IPS-20b (cell line): Measurements from ENCODE around the gene HLCS.

Experiments used
- H3K27ac ChIP-seq: one replicate; pipeline ENCODE4 v1.5.1; 2013; ENCODE audit warnings: low read length
- H3K27me3 ChIP-seq: 2 replicates; pipeline ENCODE4 v1.6.1; 2013; ENCODE audit warnings: mild to moderate bottlenecking, low read length, inconsistent platforms; ENCODE audit not compliant: insufficient read depth
- H3K36me3 ChIP-seq: 2 replicates; pipeline ENCODE4 v1.6.1; 2013; ENCODE audit warnings: low read depth, mild to moderate bottlenecking, inconsistent platforms, low read length, moderate library complexity; ENCODE audit not compliant: insufficient read depth
- H3K4me1 ChIP-seq: 2 replicates; pipeline ENCODE4 v1.6.1; 2013; ENCODE audit warnings: mild to moderate bottlenecking, control low read depth, inconsistent platforms, low read length, moderate library complexity; ENCODE audit not compliant: insufficient read depth
- H3K4me3 ChIP-seq: 2 replicates; pipeline ENCODE4 v1.5.1; 2013; ENCODE audit warnings: mild to moderate bottlenecking, low read length, inconsistent platforms
- H3K9ac ChIP-seq: 2 replicates; pipeline ENCODE4 v1.6.1; 2013; ENCODE audit warnings: low read depth, mild to moderate bottlenecking, inconsistent platforms, low read length, moderate library complexity
- H3K9me3 ChIP-seq: 2 replicates; pipeline ENCODE4 v1.6.1; 2013; ENCODE audit warnings: mild to moderate bottlenecking, low read depth, low read length, inconsistent platforms; ENCODE audit not compliant: insufficient read depth

Gene HLCS

DNA sequence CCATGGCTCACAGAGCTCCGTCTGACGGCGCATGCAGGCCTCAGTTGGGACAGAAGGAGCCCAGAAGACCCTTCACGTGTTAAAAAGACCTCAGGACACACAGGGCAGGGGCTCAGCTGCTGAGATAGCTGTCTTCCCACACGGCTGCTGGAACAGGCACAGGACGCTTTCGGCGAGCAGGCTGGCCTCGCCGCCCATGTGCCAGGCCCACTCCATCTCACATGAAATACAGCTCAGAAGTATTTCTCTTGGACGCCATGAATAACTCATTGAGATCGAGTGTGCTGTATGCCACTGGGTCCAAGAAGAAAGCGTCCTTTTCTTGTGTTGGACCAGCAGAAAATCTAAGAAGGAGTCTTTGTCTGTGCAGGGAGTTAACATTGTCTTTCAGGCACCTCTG lies 198.0 kb downstream of the HLCS start:
- Histone ChIP-seq H3K27me3 (no peaks in the 10 kb centered on the region), H3K4me3 (no peak overlapping the region), H3K9ac (no peak overlapping the region), H3K9me3 (no peaks in the 10 kb centered on the region), H3K36me3 (no peaks in the 10 kb centered on the region), H3K4me1 (no peaks in the 10 kb centered on the region), H3K27ac (no peak overlapping the region)

DNA sequence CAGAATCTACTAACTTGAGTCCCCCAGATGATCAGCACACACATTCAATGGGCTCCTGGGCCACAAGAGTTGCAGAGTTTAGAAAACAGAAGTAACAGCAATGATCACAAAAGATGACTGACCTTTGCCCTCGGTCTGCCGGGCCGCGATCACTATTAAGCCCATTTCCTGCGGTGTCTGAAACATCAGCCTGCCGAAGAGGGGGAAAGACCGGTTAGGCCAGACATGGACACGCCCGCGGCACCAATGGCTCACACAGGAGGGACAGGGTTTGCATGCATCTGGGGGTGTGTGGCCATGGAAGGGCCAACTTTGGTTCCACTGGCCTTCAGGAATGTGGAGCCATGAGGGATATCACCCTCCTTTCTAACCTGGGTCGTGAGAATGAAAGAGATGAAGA lies 199.4 kb downstream of the HLCS start:
- Histone ChIP-seq H3K36me3 (no peaks in the 10 kb centered on the region), H3K4me3 (no peak overlapping the region), H3K9me3 (no peaks in the 10 kb centered on the region), H3K27ac (no peak overlapping the region), H3K4me1 (no peaks in the 10 kb centered on the region), H3K9ac (no peak overlapping the region), H3K27me3 (no peaks in the 10 kb centered on the region)

DNA sequence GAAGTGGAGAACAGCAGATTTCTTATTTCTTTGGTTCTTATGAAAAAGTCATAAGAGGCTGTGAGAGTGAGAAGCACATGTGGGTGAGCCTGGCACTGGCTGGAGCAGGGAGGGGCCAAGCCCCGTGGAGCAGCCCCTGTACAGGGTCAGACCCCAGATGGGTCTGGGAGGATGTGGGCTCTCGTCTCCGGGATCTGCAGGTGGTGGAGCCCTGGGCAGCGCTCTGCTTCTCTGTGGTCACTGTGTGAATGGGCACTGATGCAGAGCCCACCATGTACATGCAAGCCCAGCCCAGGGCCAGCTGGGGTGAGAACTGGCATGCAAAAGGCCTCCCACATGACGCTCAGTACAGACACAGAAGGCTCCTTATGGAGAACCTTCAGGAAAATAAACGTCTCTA lies 200.0 kb downstream of the HLCS start:
- H3K4me3 ChIP-seq, result no peak overlapping the region
- no peaks in the 10 kb centered on the region for H3K36me3 ChIP-seq
- no peaks in the 10 kb centered on the region for H3K27me3 ChIP-seq
- no peaks in the 10 kb centered on the region for H3K9me3 ChIP-seq
- H3K27ac ChIP-seq, result no peak overlapping the region
- no peak overlapping the region for H3K9ac ChIP-seq
- no peaks in the 10 kb centered on the region for H3K4me1 ChIP-seq

DNA sequence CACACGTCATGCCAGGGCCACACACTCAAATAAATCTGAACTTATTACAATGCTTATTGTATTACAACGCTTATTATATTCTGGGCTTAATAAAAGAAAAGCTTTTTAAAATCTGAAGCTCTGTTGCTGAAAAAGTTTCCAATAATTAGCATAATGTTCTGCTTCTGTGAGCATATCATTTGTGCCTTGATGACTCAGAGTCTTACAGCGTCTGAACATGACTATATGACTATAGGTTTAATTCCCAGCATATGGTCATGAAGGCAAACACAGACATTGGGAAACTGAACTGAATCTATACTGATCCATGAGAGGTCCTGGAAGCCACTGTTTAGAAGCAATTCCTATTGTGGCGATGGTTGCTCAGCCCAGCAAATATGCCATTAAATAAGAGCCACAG lies 201.2 kb downstream of the HLCS start:
- H3K36me3 ChIP-seq, result no peaks in the 10 kb centered on the region
- H3K9ac ChIP-seq, result no peak overlapping the region
- no peak overlapping the region for H3K27ac ChIP-seq
- H3K9me3 ChIP-seq, result no peaks in the 10 kb centered on the region
- no peaks in the 10 kb centered on the region for H3K27me3 ChIP-seq
- H3K4me1 ChIP-seq, result no peaks in the 10 kb centered on the region
- no peak overlapping the region for H3K4me3 ChIP-seq

DNA sequence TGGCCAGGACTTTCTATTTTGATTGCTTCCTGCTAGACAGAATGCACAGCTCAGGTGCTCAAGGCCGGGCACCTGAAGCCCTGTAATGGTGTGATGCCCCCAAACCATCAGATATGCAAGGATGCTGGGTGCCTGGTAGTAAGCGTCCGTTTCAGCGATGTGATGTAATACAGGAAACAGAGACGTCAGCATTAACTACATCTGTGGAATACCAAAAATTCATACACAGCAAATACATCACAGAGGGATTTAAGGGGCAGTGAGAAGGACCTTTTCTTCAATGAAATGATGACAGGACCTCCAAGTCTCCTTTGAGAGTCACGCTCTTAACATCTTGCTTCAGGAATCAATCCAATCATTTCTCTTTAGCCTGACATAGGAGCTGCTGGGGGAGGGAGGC lies 203.2 kb downstream of the HLCS start:
- Histone ChIP-seq H3K4me1 (no peaks in the 10 kb centered on the region), H3K27me3 (no peaks in the 10 kb centered on the region), H3K9me3 (no peaks in the 10 kb centered on the region), H3K9ac (no peak overlapping the region), H3K36me3 (no peaks in the 10 kb centered on the region), H3K4me3 (no peak overlapping the region), H3K27ac (no peak overlapping the region)

DNA sequence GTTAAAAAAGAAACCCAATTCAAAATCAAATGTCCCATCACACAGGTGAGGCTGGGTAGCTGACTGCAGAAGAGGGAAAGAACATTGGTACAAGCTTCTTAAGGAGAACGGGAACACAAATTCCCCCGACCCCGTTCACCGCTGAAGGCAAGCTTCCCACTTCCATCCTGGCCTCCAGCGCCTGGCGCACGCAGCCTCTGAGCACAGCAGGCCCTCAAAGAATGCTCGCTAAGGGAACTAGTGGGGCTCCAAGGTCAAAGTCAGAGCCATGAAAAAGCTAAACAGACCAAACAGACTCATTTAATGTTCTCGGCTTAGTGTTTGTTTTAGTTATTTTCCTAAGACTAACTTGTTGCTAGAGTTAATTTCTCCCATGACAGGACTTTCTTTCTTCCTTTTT lies 203.8 kb downstream of the HLCS start:
- H3K27me3 ChIP-seq, result no peaks in the 10 kb centered on the region
- H3K9me3 ChIP-seq, result no peaks in the 10 kb centered on the region
- no peaks in the 10 kb centered on the region for H3K4me1 ChIP-seq
- no peak overlapping the region for H3K27ac ChIP-seq
- no peak overlapping the region for H3K4me3 ChIP-seq
- H3K9ac ChIP-seq, result no peak overlapping the region
- H3K36me3 ChIP-seq, result no peaks in the 10 kb centered on the region

DNA sequence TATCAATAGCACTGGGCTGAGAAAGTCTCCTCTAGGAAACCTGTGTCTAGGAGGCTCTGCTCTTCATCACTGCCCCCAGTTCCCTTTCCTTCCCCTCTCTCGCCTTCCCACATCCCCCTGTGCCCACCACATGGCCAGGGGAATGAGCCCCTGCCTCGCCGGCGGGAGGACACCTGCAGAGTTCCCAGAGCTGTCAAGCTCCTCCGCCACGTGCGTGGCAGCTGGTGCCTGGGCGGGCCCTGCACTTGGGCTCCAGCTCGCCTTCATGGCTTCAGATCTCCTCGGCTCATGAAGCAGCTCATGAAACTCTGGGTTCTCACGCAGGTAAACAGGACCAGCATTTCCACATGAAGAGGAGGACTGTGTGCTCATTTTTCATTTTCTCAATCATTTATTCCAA lies 204.8 kb downstream of the HLCS start:
- Histone ChIP-seq H3K9ac (no peak overlapping the region), H3K36me3 (no peaks in the 10 kb centered on the region), H3K4me1 (no peaks in the 10 kb centered on the region), H3K27ac (no peak overlapping the region), H3K27me3 (no peaks in the 10 kb centered on the region), H3K9me3 (no peaks in the 10 kb centered on the region), H3K4me3 (no peak overlapping the region)

DNA sequence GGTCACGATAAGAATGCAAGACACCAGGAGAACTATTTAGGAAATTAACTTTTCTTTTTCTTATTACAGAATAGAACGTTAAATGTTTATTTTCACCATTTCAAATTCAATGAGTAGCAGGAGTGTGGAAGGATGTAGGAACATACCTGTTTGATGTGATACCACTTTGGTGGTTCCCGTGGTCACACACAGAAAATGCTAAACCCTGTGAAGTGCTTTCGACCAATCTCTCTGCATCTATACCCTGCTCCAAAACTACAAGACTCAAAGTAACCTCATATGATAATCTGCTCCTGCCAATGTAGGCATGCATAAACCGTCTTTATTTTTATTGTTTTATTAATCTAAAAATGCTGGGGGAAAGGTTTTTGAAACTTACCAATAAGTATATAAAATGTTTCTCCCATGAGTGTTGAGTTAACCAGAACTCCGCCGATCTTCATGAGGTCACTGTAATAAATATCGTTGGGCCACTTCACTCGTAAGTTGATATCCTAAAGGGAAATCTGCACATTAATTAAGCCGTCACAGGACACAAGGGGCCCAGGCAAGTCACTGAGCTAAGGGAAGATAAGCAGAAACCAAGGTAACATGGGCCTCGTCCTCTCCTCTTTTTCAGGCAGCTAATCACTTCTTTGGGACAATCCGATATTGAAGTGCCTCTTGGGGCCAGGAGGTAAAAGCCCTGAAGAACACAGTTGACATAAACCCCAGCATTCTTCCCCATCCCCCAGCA lies 207.0 kb downstream of the HLCS start:
- no peaks in the 10 kb centered on the region for H3K9me3 ChIP-seq
- H3K27ac ChIP-seq, result no peak overlapping the region

DNA sequence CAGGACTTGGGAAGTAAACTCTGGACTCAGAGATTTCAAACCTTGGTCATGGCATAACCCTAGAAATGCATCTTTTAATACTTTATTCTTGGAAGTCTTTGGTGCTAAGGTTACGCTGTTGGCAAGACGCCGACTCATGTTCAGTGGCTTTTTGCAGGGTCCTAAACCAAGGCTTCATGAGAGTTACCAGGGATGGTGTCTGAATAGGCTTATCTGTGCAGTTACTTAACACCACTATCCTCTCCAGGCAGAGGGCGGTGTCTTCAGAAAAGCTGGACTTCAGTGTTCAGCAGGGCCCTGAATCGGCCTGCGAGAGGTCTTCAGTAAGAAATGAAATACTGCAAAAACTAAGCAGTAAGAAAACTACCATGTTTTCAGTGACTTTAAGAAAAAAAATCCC lies 209.3 kb downstream of the HLCS start:
- no peaks in the 10 kb centered on the region for H3K9me3 ChIP-seq
- H3K27ac ChIP-seq, result no peak overlapping the region
- no peak overlapping the region for H3K9ac ChIP-seq
- H3K27me3 ChIP-seq, result no peaks in the 10 kb centered on the region
- peaks cover 6% of the 10 kb centered on the region; the same call in 1 of the 2 replicates for H3K4me1 ChIP-seq
- no peaks in the 10 kb centered on the region for H3K36me3 ChIP-seq
- no peak overlapping the region for H3K4me3 ChIP-seq

More for the DNA sequence above, 207.0 kb downstream of the HLCS start:
- Histone ChIP-seq H3K27me3 (no peaks in the 10 kb centered on the region), H3K4me3 (no peak overlapping the region), H3K36me3 (no peaks in the 10 kb centered on the region), H3K9ac (no peak overlapping the region), H3K4me1 (no peaks in the 10 kb centered on the region)

DNA sequence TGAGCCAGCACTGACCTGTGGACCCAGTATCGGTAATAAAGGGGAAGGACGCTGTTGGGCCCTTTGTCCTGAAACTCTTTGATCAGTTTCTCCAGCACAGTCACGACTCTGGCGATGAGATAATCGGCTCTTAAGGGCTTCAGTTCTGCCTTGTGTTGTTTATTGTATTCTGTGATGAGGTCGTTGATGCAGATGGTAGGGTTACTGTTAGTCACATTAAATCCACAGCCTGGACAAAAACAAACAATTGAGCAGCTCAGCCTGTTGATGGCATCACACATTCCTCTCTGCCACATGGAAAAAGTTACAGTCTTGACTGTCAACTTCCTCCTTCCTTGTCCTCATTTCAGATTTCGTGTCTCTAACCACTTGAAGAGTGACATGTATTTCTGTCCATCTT lies 209.9 kb downstream of the HLCS start:
- no peak overlapping the region for H3K9ac ChIP-seq
- H3K27me3 ChIP-seq, result no peaks in the 10 kb centered on the region; the same call in 1 of the 2 replicates
- no peaks in the 10 kb centered on the region for H3K9me3 ChIP-seq
- no peaks in the 10 kb centered on the region for H3K36me3 ChIP-seq
- no peak overlapping the region for H3K27ac ChIP-seq
- peaks cover 13% of the 10 kb centered on the region for H3K4me1 ChIP-seq
- H3K4me3 ChIP-seq, result no peak overlapping the region

DNA sequence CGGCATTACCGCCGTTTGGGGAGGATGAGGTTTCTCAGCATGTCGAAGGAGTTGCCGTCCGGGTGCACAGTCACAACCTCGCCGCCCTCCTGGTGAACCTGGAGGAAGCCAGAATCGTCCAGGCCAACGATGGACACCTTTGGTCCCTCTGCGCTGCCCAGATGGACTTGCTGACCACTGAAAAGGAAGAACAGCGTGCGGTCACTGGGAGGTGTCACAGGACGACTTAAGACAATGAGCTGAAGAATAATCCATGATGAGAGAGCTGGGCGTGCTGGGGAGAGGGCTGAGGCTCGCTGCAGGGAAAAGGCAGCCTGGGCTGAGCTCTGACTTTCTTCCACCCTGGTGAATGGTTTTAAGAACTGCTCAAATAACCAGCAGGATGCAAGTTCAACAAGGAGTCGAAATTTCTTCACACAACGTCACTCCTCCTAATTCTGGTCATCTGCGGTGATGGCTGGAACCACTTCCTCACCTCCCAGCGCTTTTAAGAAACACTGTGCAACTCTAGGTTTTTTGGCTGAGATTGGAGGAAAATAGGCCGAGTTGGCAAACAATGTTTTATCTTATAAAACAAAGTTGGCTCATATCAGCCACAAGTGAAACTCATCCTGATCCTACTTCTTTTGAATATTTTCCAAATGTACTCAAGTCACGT lies 212.1 kb downstream of the HLCS start:
- no peak overlapping the region for H3K9ac ChIP-seq
- peaks cover 3% of the 10 kb centered on the region; the same call in 1 of the 2 replicates for H3K27me3 ChIP-seq
- H3K4me3 ChIP-seq, result no peak overlapping the region
- H3K4me1 ChIP-seq, result peaks cover 32% of the 10 kb centered on the region
- no peak overlapping the region for H3K27ac ChIP-seq
- H3K9me3 ChIP-seq, result no peaks in the 10 kb centered on the region
- no peaks in the 10 kb centered on the region for H3K36me3 ChIP-seq

DNA sequence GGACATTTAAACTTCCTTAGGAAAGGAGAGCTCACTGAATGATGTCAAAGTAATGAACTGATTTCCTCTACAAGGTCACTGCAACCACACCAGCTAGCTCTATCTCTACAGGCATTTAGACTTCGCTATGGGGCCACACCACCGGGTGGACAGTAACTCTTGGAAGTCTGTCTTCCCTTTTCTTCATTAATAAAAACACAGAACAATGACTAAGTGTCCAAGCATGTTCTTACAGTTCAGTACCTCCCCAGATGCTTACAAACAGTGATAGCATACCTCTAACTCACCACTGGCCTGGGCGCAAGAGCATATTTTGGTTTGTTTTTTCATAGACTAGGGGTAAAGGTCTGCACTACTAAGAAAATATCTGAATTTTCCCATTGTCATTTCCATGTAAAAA lies 212.9 kb downstream of the HLCS start:
- Histone ChIP-seq H3K27ac (no peak overlapping the region), H3K4me1 (peaks cover 40% of the 10 kb centered on the region), H3K9me3 (no peaks in the 10 kb centered on the region)

More for the DNA sequence above, 212.9 kb downstream of the HLCS start:
- Histone ChIP-seq H3K9ac (no peak overlapping the region), H3K36me3 (no peaks in the 10 kb centered on the region), H3K4me3 (no peak overlapping the region), H3K27me3 (peaks cover 11% of the 10 kb centered on the region)
